ENCODE data around the gene ING2.

ING2 gene

GRCh38 chr4:183499801-183500200 lies 5.1 kb upstream of the ING2 start:
- DNase-seq, result peak; percentile 13 to 72

- no peak for DNase-seq
Observed at GRCh38 chr4:183503497-183504063, 1.3 kb upstream of the ING2 start.

DNA sequence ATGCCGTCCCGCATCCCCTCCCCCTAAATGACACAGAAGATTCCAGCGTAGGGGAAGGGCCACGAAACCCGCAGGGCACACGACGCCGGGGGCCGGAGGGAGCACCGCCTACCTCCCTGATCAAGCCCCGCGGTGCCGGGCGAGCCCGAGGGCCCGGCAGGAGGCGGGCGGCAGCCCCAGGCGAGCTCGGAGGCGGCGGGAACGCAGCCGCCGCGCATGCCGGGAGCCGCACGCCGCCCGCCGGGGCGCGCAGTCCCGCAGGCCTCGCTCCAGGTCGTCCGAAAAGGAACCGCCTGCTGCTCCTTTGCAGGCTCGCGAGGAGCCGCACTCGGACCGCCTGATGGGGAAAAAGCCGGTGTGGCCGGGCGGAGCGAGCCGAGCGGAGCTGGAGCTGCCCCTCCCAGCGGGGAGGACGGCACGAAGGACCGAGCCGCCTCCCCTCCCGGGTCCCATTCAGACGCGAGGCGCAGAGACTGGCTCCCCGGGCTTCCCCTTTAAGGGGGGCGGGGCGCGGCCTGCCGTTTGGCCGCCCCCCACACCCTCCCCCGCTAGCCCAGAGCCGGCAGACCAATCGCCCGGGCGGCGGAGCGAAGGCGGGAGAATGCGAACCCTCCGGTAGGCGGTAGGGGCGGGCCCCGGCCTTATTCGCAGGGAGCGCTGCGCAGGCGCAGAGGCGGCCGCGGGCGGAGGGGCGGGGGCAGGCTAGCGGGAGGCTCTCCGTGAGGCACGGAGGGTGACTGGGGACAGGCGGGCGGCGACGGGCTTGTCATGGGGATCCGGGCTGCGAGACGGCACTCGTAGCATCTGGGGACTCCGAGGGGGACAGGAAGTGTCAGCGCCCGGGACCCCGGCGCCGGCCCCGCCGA lies 561 bp upstream of the ING2 start:
- peak; percentile 99 for DNase-seq

GRCh38 chr4:183505611-183506388 lies 942 bp downstream of the ING2 start:
- DNase-seq, result peak; percentile 85 to 93

DNA sequence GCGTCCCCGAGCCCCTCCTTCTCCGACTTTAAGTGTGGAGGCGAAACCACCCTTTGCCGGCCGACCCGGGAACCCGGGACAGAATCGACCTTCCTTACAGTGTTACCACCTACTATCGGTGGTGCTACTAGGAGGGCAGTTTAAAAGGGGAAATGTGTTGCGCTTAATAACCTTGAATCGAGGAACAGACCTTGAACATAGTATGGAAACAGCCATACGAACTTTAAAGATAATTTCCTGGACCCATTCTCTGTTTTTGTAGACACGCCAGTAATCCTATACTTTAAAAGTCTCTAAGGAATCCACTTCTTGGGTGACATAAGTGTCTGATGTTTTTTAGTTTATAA lies 1.5 kb downstream of the ING2 start:
- no peak for DNase-seq

DNA sequence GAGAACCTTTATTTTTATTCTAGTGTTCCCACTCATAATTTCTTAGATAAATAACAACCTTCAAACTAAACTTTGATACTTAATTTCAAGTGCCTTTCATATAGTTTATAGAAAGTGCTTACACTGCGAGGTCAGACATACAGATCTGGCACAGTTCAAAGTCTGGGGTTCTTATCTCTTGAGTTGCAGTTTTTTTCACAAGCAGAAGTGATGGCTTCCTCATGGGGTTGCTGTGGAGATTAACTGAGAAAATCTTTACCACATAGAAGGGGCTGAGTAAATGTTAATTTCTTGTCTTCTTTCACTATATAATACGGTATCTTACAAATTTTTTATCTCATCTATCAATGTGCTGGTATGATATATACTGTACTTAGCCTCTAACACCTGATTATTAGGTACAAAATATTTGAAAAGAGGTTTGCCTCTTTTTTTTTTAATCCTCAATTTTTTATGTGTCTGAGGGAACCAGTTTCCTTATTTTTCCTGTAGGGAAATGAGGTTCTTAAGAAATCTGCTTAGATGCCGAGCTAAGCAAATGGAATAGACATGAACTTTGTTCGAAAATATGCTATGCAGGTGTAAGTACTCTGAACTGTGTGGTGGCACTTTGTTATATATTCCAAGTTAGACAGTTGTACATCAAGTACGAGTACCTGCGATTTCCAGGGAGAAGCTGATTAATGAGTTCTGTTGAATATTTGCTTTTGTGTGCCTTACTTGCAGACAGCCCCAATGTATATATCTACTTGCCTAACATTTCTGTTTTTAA lies 3.3 kb downstream of the ING2 start:
- DNase-seq, result peak; percentile 35

- no peak for DNase-seq
Observed at GRCh38 chr4:183508697-183509335, 4.0 kb downstream of the ING2 start.

DNA sequence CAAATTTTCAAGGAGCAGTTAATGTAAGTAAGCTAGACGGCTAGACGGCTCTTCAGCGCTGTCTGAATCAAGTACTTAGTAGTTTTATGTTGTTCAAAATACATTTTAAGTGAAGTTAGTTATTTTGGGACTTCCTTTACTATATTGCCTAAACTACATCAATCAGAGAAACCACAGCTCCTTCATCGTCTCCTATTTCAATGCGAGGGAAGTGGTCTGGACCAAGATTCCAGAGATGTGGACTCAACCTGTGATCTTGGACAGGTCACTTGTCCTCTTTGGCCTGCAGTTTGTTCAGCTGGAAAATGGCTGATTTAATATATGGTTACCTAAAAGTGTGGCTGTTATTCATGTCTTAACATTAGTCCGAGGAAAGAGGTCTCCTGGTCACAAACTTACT lies 10.6 kb downstream of the ING2 start:
- no peak for DNase-seq

- no peak for DNase-seq
Observed at GRCh38 chr4:183517194-183517593, 12.3 kb downstream of the ING2 start.

DNA sequence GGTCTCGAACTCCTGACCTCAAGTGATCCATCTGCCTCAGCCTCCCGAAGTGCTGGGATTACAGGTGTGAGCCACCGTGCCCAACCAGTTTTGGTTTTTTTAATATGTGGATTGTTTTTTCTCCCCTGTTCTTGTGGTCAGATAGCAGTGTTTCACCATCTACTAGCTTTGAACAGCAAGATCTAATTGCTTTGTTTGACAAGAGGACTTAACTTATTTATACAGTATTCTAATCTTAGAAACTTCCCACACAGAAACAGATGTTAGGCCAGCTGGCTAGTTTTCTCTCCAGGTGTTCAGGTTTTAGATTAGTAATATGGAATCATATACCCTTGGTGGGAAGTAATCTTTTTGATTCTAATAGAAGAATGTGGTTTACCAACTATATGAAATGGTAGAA lies 12.9 kb downstream of the ING2 start:
- DNase-seq, result no peak

DNA sequence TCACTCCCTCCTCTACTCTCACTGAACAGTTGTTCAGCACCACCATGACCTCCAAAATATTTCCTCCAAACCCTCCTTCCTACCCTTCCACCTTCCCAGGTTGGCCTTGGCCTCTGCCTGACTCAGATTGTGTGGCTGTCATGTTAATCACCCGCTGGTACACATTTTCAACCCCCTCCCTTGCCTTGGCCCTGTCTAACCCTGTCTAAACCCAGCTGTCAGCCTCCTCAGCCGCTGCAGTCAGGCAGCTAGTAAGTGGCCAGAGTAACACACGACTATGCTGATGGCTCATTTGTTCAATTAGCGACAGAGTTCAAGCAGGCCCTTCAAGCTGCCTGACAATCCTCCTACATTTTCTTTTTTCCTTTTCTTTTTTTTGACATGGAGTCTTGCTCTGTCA lies 18.0 kb downstream of the ING2 start:
- no peak for DNase-seq

DNA sequence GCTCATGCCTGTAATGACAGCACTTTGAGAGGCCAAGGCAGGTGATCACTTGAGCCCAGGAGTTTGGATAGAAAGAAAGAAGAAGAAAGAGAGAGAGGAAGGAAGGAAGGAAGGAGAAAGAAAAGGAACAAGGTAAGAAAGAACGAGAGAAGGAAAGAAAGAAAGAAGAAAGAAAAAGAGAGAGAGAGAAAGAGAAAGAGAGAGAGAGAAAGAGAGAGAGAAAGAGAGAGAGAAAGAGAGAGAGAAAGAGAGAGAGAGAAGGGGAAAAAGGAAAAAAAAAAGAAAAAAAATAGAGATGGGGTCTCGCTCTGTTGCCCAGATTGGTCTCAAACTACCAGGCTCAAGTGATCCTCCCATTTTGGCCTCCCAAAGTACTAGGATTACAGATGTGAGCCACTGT lies 22.5 kb downstream of the ING2 start:
- DNase-seq, result no peak

GRCh38 chr4:183532821-183533220 lies 28.0 kb downstream of the ING2 start:
- DNase-seq, result no peak

DNA sequence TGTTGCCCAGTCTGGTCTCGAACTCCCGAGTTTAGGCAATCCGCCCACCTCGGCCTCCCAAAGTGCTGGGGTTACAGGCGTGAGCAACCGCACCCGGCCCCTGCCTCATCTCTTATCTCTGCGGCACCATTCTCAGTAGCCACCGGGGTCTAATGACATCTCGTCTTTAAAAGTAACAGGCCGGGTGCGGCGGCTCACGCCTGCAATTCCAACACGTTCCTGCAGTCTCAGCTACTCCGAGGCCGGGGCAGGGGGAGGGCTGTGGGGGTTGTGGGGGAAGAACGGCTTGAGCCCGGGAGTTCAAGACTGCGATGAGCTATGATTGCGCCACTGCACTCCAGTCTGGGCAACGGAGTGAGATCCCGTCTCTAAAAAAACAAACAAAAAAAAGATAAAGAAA lies 28.8 kb downstream of the ING2 start:
- no peak for DNase-seq

DNA sequence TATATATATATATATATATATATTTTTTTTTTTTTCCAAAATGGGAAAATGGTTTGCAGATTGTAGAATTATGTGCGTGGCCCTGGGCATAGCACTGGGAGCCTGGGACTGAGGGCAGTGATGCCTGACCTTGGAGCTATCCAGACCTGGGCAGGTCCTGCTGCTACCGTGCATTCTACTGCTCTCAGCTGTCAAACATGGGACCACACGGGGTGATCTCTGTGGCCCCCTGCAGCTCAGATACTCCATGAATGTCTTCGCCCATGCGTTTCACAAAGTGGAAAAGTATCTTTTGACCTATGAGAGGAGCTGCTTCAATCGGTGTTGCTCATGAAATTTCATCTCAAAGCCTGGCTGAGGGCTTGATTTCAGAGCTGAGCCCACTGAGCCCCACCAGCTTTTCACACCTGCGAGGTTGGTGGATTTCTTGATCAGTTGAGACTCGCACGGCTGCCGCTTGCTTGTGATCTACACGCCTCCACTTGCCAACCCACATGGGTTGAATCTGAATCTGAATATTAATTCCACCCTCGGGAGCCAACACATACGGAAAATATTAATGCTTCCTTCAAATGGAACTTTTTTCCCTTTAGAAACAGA lies 35.7 kb downstream of the ING2 start:
- DNase-seq, result no peak

DNA sequence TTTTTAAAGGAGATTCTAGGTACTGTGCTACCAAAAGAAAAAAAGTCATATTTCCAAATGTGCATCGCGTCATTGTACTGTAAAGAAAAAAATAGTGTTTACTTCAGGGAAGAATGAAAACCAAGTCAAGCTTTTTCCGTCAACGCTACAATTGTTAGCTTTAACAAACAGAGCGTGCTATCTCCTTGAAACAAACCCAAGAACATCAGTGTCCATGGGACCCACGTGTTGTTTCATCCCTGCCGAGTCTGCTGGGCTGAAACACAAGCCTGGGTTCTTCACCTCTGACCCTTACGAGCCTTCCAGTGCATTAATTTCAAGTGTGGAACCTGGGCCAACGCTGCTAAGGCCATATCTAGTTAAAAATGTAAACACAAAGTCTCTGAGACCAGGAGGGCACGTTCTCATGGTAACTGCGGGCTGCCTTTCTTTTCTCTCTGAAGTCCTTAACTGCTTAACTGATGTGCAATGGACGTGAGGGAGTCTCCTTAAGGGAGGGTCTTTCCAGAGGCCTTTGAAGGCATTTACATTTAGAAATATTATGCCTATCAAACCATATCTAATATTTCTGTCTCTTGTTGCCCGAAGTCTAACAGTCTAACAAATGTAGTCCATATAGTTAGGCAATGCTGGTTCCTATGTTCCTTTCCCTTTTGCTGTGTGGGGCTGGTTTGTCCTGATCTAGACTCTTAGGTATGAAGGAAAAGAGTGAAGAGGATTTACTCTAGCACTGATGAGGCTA lies 36.3 kb downstream of the ING2 start:
- DNase-seq, result no peak

GRCh38 chr4:183541752-183542040 lies 36.8 kb downstream of the ING2 start:
- DNase-seq, result no peak

DNA sequence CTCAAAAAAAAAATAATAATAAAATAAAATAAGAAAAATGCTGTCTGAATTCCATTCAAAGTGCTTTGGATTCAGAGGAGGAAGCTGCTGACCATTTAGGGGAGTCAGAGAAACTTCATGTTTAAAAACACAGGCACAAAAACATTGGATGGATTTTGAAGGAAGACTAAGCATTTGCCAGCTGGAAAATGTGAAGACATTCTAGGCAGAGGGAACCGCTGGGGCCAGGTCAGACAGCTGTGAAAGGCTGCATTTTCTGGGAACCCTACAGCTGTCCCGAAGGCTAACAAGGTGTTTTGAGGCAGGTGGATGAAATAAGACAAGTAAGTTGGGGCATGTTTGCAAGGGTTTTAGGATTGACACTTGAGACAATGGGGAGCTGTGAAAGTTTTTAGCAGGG lies 38.6 kb downstream of the ING2 start:
- DNase-seq, result no peak

DNA sequence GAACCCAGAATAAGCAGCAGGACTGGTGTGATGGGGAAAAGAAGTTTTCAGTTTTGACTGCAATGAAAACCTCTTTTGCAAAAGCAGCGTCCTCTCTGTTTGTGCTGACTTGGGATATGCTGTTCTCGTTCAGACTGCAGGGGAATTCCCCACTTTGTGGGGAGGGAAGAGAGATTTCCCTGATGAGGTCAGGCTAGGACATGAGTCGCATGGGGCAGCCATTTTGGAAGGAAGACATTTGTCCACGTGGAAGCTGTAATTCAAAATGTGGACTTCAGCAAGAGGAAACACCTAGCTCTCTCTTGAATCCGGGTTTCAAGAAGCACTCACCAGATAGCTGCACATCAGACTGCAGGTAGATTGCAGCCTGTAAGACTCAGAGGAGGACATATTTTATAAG lies 39.3 kb downstream of the ING2 start:
- DNase-seq, result peak in 1 of 2 donors; percentile 18

- DNase-seq, result no peak
Observed at GRCh38 chr4:183546376-183546775, 41.5 kb downstream of the ING2 start.

- DNase-seq, result peak in 1 of 2 donors; percentile 19
Observed at GRCh38 chr4:183548306-183548705, 43.4 kb downstream of the ING2 start.

Measured in inflammatory macrophage (primary cell).